ENCODE results near the gene TOP2B.

DNA sequence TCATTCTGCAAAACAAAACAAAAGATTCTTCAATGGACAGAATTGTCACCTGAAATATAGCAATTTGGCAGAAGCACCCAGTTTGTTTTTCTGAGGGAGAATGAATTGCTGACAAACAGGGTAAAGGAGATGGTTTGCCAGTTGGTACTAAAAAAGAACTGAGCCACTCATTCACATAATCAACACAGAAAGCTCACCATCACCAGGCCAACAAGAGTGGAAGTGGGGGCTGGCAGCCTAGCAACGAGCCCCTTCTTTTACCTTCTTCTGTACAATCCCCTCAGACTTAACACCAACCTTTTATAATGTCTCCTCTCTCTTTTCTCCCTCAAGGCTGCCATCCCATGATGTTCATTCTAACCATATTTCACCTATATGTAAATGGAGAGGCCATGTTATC is 5.9 kb downstream of the TOP2B start:
- TF ChIP-seq, protein P1, sequence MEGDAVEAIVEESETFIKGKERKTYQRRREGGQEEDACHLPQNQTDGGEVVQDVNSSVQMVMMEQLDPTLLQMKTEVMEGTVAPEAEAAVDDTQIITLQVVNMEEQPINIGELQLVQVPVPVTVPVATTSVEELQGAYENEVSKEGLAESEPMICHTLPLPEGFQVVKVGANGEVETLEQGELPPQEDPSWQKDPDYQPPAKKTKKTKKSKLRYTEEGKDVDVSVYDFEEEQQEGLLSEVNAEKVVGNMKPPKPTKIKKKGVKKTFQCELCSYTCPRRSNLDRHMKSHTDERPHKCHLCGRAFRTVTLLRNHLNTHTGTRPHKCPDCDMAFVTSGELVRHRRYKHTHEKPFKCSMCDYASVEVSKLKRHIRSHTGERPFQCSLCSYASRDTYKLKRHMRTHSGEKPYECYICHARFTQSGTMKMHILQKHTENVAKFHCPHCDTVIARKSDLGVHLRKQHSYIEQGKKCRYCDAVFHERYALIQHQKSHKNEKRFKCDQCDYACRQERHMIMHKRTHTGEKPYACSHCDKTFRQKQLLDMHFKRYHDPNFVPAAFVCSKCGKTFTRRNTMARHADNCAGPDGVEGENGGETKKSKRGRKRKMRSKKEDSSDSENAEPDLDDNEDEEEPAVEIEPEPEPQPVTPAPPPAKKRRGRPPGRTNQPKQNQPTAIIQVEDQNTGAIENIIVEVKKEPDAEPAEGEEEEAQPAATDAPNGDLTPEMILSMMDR (conservative IDR thresholded peaks at IDR 0.05 in 1 of 2, IDR thresholded peaks at IDR 0.05 in 1 of 2; ENCODE audit: low read depth in 1 of 2, low read length in 2 of 2) = no peak
- no peak for TF ChIP-seq EZH2 (IDR thresholded peaks at IDR 0.05; ENCODE audit: low read length, missing control alignments)
